ENCODE measurements around the gene ADAMTS9. TPM values are rescaled to one million over a fixed set of nuclear protein-coding genes. Genes with fewer than 3 reads are reported as not detected.

Gene ADAMTS9
- total RNA-seq, 2 donors from 2014 or later, result not detected

- ATAC-seq (no peak), DNase-seq (ENCODE audit: low spot score) (no peak)
- Mint-ChIP-seq H3K4me3 (no peak overlapping the region), H3K27ac (no peak overlapping the region), H3K27me3 (no peaks in the 10 kb centered on the region), H3K36me3 (no peaks in the 10 kb centered on the region), H3K4me1 (ENCODE audit: low read depth in 2 of 2) (no peaks in the 10 kb centered on the region), H3K9me3 (peaks cover 6% of the 10 kb centered on the region)
Observed at GRCh38 chr3:64696896-64697295, 9.1 kb upstream of the ADAMTS9 start.

- Mint-ChIP-seq H3K27me3 (no peaks in the 10 kb centered on the region), H3K36me3 (no peaks in the 10 kb centered on the region), H3K27ac (no peak overlapping the region), H3K4me3 (no peak overlapping the region), H3K9me3 (peaks cover 6% of the 10 kb centered on the region), H3K4me1 (ENCODE audit: low read depth in 2 of 2) (no peaks in the 10 kb centered on the region)
- ATAC-seq (no peak), DNase-seq (ENCODE audit: low spot score) (no peak)
Observed at GRCh38 chr3:64694114-64694513, 6.3 kb upstream of the ADAMTS9 start.

GRCh38 chr3:64693031-64693430 is 5.2 kb upstream of the ADAMTS9 start:
- peaks cover 6% of the 10 kb centered on the region for H3K9me3 Mint-ChIP-seq
- DNase-seq (ENCODE audit: low spot score) (no peak), ATAC-seq (no peak)
- H3K4me1 Mint-ChIP-seq (ENCODE audit: low read depth in 2 of 2), result no peaks in the 10 kb centered on the region
- no peak overlapping the region for H3K27ac Mint-ChIP-seq
- H3K4me3 Mint-ChIP-seq, result no peak overlapping the region
- peaks cover 6 to 8% of the 10 kb centered on the region in 2 donors for H3K27me3 Mint-ChIP-seq
- peaks cover 5% of the 10 kb centered on the region for H3K36me3 Mint-ChIP-seq

GRCh38 chr3:64691051-64691450 is 3.3 kb upstream of the ADAMTS9 start:
- H3K4me3 Mint-ChIP-seq, result no peak overlapping the region
- DNase-seq (ENCODE audit: low spot score) (no peak), ATAC-seq (no peak)
- H3K27ac Mint-ChIP-seq, result no peak overlapping the region
- H3K36me3 Mint-ChIP-seq, result peaks cover 5% of the 10 kb centered on the region
- H3K4me1 Mint-ChIP-seq (ENCODE audit: low read depth in 2 of 2), result no peaks in the 10 kb centered on the region
- peaks cover 17% of the 10 kb centered on the region in 2 donors for H3K27me3 Mint-ChIP-seq
- H3K9me3 Mint-ChIP-seq, result peaks cover 2% of the 10 kb centered on the region

- peaks cover 7% of the 10 kb centered on the region for H3K9me3 Mint-ChIP-seq
- DNase-seq (ENCODE audit: low spot score), result no peak
- H3K36me3 Mint-ChIP-seq, result peaks cover 5% of the 10 kb centered on the region
- ATAC-seq, result no peak
- no peaks in the 10 kb centered on the region for H3K4me1 Mint-ChIP-seq (ENCODE audit: low read depth in 2 of 2)
- H3K4me3 Mint-ChIP-seq, result no peak overlapping the region
- no peak overlapping the region for H3K27ac Mint-ChIP-seq
- peaks cover 27 to 29% of the 10 kb centered on the region in 2 donors for H3K27me3 Mint-ChIP-seq
Observed at GRCh38 chr3:64687086-64687780, 567 bp downstream of the ADAMTS9 start.

- Mint-ChIP-seq H3K4me1 (ENCODE audit: low read depth in 2 of 2) (no peaks in the 10 kb centered on the region), H3K4me3 (no peak overlapping the region), H3K27me3 (peaks cover 27 to 29% of the 10 kb centered on the region in 2 donors)
Observed at GRCh38 chr3:64686446-64686908, 1.3 kb downstream of the ADAMTS9 start.

GRCh38 chr3:64685800-64686445 is 1.9 kb downstream of the ADAMTS9 start:
- H3K27me3 Mint-ChIP-seq, result peaks cover 27 to 29% of the 10 kb centered on the region in 2 donors
- H3K4me3 Mint-ChIP-seq, result no peak overlapping the region
- no peaks in the 10 kb centered on the region for H3K4me1 Mint-ChIP-seq (ENCODE audit: low read depth in 2 of 2)
- peaks cover 5% of the 10 kb centered on the region for H3K36me3 Mint-ChIP-seq
- H3K27ac Mint-ChIP-seq, result no peak overlapping the region
- H3K9me3 Mint-ChIP-seq, result peaks cover 7% of the 10 kb centered on the region
- no peak for ATAC-seq
- DNase-seq (ENCODE audit: low spot score), result no peak

More at GRCh38 chr3:64686446-64686908, 1.3 kb downstream of the ADAMTS9 start:
- no peak for ATAC-seq
- no peak for DNase-seq (ENCODE audit: low spot score)
- Mint-ChIP-seq H3K36me3 (peaks cover 5% of the 10 kb centered on the region), H3K27ac (no peak overlapping the region), H3K9me3 (peaks cover 7% of the 10 kb centered on the region)

- peaks cover 5% of the 10 kb centered on the region for H3K36me3 Mint-ChIP-seq
- DNase-seq (ENCODE audit: low spot score) (no peak), ATAC-seq (no peak)
- H3K27ac Mint-ChIP-seq, result no peak overlapping the region
- H3K9me3 Mint-ChIP-seq, result peaks cover 7% of the 10 kb centered on the region
- no peak overlapping the region for H3K4me3 Mint-ChIP-seq
- H3K27me3 Mint-ChIP-seq, result peaks cover 27 to 29% of the 10 kb centered on the region in 2 donors
- H3K4me1 Mint-ChIP-seq (ENCODE audit: low read depth in 2 of 2), result no peaks in the 10 kb centered on the region
Observed at GRCh38 chr3:64685331-64685799, 2.4 kb downstream of the ADAMTS9 start.

GRCh38 chr3:64684715-64685261 is 3.0 kb downstream of the ADAMTS9 start:
- Mint-ChIP-seq H3K36me3 (peaks cover 5% of the 10 kb centered on the region), H3K27ac (no peak overlapping the region), H3K9me3 (peaks cover 7% of the 10 kb centered on the region), H3K27me3 (peaks cover 27 to 29% of the 10 kb centered on the region in 2 donors), H3K4me3 (no peak overlapping the region), H3K4me1 (ENCODE audit: low read depth in 2 of 2) (no peaks in the 10 kb centered on the region)
- DNase-seq (ENCODE audit: low spot score) (no peak), ATAC-seq (no peak)

GRCh38 chr3:64681827-64682226 is 6.0 kb downstream of the ADAMTS9 start:
- no peaks in the 10 kb centered on the region for H3K4me1 Mint-ChIP-seq (ENCODE audit: low read depth in 2 of 2)
- H3K4me3 Mint-ChIP-seq, result no peak overlapping the region
- ATAC-seq, result no peak
- no peak for DNase-seq (ENCODE audit: low spot score)
- no peaks in the 10 kb centered on the region for H3K36me3 Mint-ChIP-seq
- H3K27ac Mint-ChIP-seq, result no peak overlapping the region
- peaks cover 17 to 19% of the 10 kb centered on the region in 2 donors for H3K27me3 Mint-ChIP-seq
- peaks cover 10% of the 10 kb centered on the region for H3K9me3 Mint-ChIP-seq

GRCh38 chr3:64681015-64681414 is 6.8 kb downstream of the ADAMTS9 start:
- H3K27ac Mint-ChIP-seq, result no peak overlapping the region
- no peaks in the 10 kb centered on the region for H3K36me3 Mint-ChIP-seq
- DNase-seq (ENCODE audit: low spot score) (no peak), ATAC-seq (no peak)
- H3K9me3 Mint-ChIP-seq, result peaks cover 10% of the 10 kb centered on the region
- H3K4me1 Mint-ChIP-seq (ENCODE audit: low read depth in 2 of 2), result no peaks in the 10 kb centered on the region
- no peak overlapping the region for H3K4me3 Mint-ChIP-seq
- H3K27me3 Mint-ChIP-seq, result peaks cover 10 to 12% of the 10 kb centered on the region in 2 donors

- Mint-ChIP-seq H3K9me3 (peaks cover 10% of the 10 kb centered on the region), H3K4me1 (ENCODE audit: low read depth in 2 of 2) (no peaks in the 10 kb centered on the region), H3K27me3 (peaks cover 10 to 12% of the 10 kb centered on the region in 2 donors), H3K27ac (no peak overlapping the region), H3K36me3 (no peaks in the 10 kb centered on the region), H3K4me3 (no peak overlapping the region)
- ATAC-seq, result no peak
- DNase-seq (ENCODE audit: low spot score), result no peak
Observed at GRCh38 chr3:64680334-64680733, 7.5 kb downstream of the ADAMTS9 start.

- Mint-ChIP-seq H3K4me3 (no peak overlapping the region), H3K9me3 (peaks cover 3% of the 10 kb centered on the region), H3K27ac (no peak overlapping the region), H3K4me1 (ENCODE audit: low read depth in 2 of 2) (no peaks in the 10 kb centered on the region), H3K27me3 (no peaks in the 10 kb centered on the region), H3K36me3 (no peaks in the 10 kb centered on the region)
- DNase-seq (ENCODE audit: low spot score) (no peak), ATAC-seq (no peak)
Observed at GRCh38 chr3:64677961-64678716, 9.7 kb downstream of the ADAMTS9 start.

All from natural killer cell treated with Interleukin-12 subunit alpha and Interleukin-12 subunit beta and Interleukin-15 and Interleukin-18, amount 100 ng/mL, for 72 hours (primary cell).